HG02840 (cell line): ENCODE measurements around the gene OR51S1.
"Not testable (repeated sequence)": the region's sequence is repeated elsewhere in the genome, so short reads cannot be mapped to it uniquely, and the experiment has no call there.

Source experiments
- ATAC-seq: cut with Tn5 transposase; IDR thresholded peaks from one replicate; pipeline ENCODE4 v1.9.1; 2021; ENCODE audit warnings: mild to moderate bottlenecking, moderate library complexity, moderate number of reproducible peaks; ENCODE audit not compliant: unreplicated experiment, low FRiP score

Gene OR51S1

GRCh38 chr11:4809246-4809645, 39.8 kb downstream of the OR51S1 start:
- ATAC-seq: no peak

- no peak for ATAC-seq
Measured at GRCh38 chr11:4808476-4808875, 40.5 kb downstream of the OR51S1 start.

- ATAC-seq: no peak
Measured at GRCh38 chr11:4804280-4804679, 44.7 kb downstream of the OR51S1 start, which contains the start of gene OR52R1. Gene OR52R1, minus strand, starts transcription at chr11:4804380. Its CDS starts 0 bp downstream, at chr11:4804380.

GRCh38 chr11:4801316-4801715, 47.7 kb downstream of the OR51S1 start:
- ATAC-seq: not testable (repeated sequence)

GRCh38 chr11:4798427-4799183, 50.4 kb downstream of the OR51S1 start:
- no peak for ATAC-seq
